WTC11 (cell line): ENCODE results near the gene TMEM150A. TPM values are rescaled to one million over a fixed set of nuclear protein-coding genes. Genes with fewer than 3 reads are reported as not detected.

Experiments
- ATAC-seq: fragments of 200-7000 bp; cut with Tn5 transposase; 2 replicates; pipeline ENCODE4 v1.10.0; 2021; ENCODE audit warnings: mild to moderate bottlenecking, moderate library complexity
- CTCF ChIA-PET: fragments of 300-600 bp; sonication (Branson Sonifier 250); formaldehyde crosslinking; loops from one replicate; lab custom pipeline; 2021; ENCODE audit warnings: antibody characterized with exemption; lab: Charles Lee
- POLR2A ChIA-PET: fragments of 350-600 bp; sonication (Branson Sonifier 250); formaldehyde crosslinking; loops from one replicate; lab custom pipeline; 2021; ENCODE audit warnings: antibody characterized with exemption; lab: Charles Lee
- DNase-seq: peaks from one replicate; pipeline ENCODE4 v3.0.0; 2021; ENCODE audit warnings: low spot score
- H3K27ac Mint-ChIP-seq: 2 replicates; pipeline ENCODE4 v1.8.0; 2021; ENCODE audit warnings: mixed read lengths
- H3K27me3 Mint-ChIP-seq: 2 replicates; pipeline ENCODE4 v1.8.0; 2021; ENCODE audit warnings: low read depth, mild to moderate bottlenecking, moderate library complexity, mixed read lengths
- H3K36me3 Mint-ChIP-seq: 2 replicates; pipeline ENCODE4 v1.8.0; 2021; ENCODE audit warnings: mixed read lengths
- H3K4me1 Mint-ChIP-seq: 2 replicates; pipeline ENCODE4 v1.8.0; 2022; ENCODE audit warnings: mixed read lengths
- H3K4me3 Mint-ChIP-seq: 2 replicates; pipeline ENCODE4 v1.8.0; 2021; ENCODE audit warnings: mild to moderate bottlenecking, moderate library complexity, mixed read lengths
- H3K9me3 Mint-ChIP-seq: 2 replicates; pipeline ENCODE4 v1.8.0; 2021; ENCODE audit warnings: mixed read lengths
- ATF1 ChIP-seq: sonication (generic); formaldehyde crosslinking; IDR thresholded peaks from 2 replicates; pipeline ENCODE4 v1.8.1; 2023; ENCODE audit warnings: mild to moderate bottlenecking, moderate library complexity, missing genetic modification reagents
- CBFB ChIP-seq: sonication (generic); formaldehyde crosslinking; IDR thresholded peaks from 2 replicates; pipeline ENCODE4 v1.8.1; 2022; ENCODE audit warnings: mild to moderate bottlenecking, low read depth, missing genetic modification reagents
- CREB1 ChIP-seq: sonication (generic); formaldehyde crosslinking; IDR thresholded peaks from 2 replicates; pipeline ENCODE4 v1.8.0; 2023; ENCODE audit warnings: mild to moderate bottlenecking, missing genetic modification reagents
- FOXJ3 ChIP-seq: sonication (generic); formaldehyde crosslinking; IDR thresholded peaks from 2 replicates; pipeline ENCODE4 v1.9.0; 2021; ENCODE audit warnings: missing genetic modification reagents, mild to moderate bottlenecking, borderline replicate concordance
- FOXK1 ChIP-seq: sonication (generic); formaldehyde crosslinking; IDR thresholded peaks from 2 replicates; pipeline ENCODE4 v1.8.0; 2022; ENCODE audit warnings: mild to moderate bottlenecking, moderate library complexity, missing genetic modification reagents
- FOXP1 ChIP-seq: sonication (generic); formaldehyde crosslinking; IDR thresholded peaks from 2 replicates; pipeline ENCODE4 v1.8.0; 2022; ENCODE audit warnings: missing genetic modification reagents, mild to moderate bottlenecking, moderate library complexity, borderline replicate concordance
- GABPB1 ChIP-seq: sonication (generic); formaldehyde crosslinking; IDR thresholded peaks from 2 replicates; pipeline ENCODE4 v1.8.1; 2023; ENCODE audit warnings: mild to moderate bottlenecking, missing genetic modification reagents
- MYBL2 ChIP-seq: sonication (generic); formaldehyde crosslinking; IDR thresholded peaks from 2 replicates; pipeline ENCODE4 v1.8.1; 2023; ENCODE audit warnings: mild to moderate bottlenecking, moderate library complexity, missing genetic modification reagents
- NFATC4 ChIP-seq: fragments of 250-450 bp; sonication (Bioruptor Pico); IDR thresholded peaks from 2 replicates; pipeline ENCODE4 v1.9.0; 2021; ENCODE audit warnings: mild to moderate bottlenecking
- TEAD4 ChIP-seq: sonication (generic); formaldehyde crosslinking; IDR thresholded peaks from 2 replicates; pipeline ENCODE4 v1.8.0; 2022; ENCODE audit warnings: mild to moderate bottlenecking, missing genetic modification reagents
- ZBTB21 ChIP-seq: sonication (generic); formaldehyde crosslinking; IDR thresholded peaks from 2 replicates; pipeline ENCODE4 v1.8.1; 2023; ENCODE audit warnings: mild to moderate bottlenecking, missing genetic modification reagents, borderline replicate concordance
- ZNF121 ChIP-seq: sonication (generic); formaldehyde crosslinking; IDR thresholded peaks from 2 replicates; pipeline ENCODE4 v1.8.0; 2023; ENCODE audit warnings: missing genetic modification reagents
- ZNF219 ChIP-seq: sonication (generic); formaldehyde crosslinking; IDR thresholded peaks from 2 replicates; pipeline ENCODE4 v1.8.0; 2023; ENCODE audit warnings: missing genetic modification reagents, mild to moderate bottlenecking, borderline replicate concordance
- ZNF396 ChIP-seq: fragments of 250-450 bp; sonication (Bioruptor Pico); IDR thresholded peaks from 2 replicates; pipeline ENCODE4 v1.8.0; 2021; ENCODE audit warnings: mild to moderate bottlenecking, moderate library complexity, borderline replicate concordance
- ZNF423 ChIP-seq: fragments of 250-450 bp; sonication (Bioruptor Pico); IDR thresholded peaks from 2 replicates; pipeline ENCODE4 v2.1.2; 2022; ENCODE audit warnings: mild to moderate bottlenecking, moderate library complexity
- total RNA-seq: library from RNA; stranded (reverse); gene quantifications from 3 replicates; pipeline ENCODE4 v1.2.3, GENCODE V29; 2021
- TF ChIP-seq, protein P1 (sequence below): sonication (generic); formaldehyde crosslinking; IDR thresholded peaks from 2 replicates; pipeline ENCODE4 v1.8.1; 2023; ENCODE audit warnings: mild to moderate bottlenecking, missing genetic modification reagents, moderate library complexity
- TF ChIP-seq, protein P2 (sequence below): sonication (generic); formaldehyde crosslinking; IDR thresholded peaks from 2 replicates; pipeline ENCODE4 v1.8.0; 2023; ENCODE audit warnings: mild to moderate bottlenecking, missing genetic modification reagents
- TF ChIP-seq, protein P3 (sequence below): fragments of 200-600 bp; IDR thresholded peaks from 2 replicates; pipeline ENCODE4 v1.8.0; 2022; ENCODE audit warnings: antibody characterized with exemption
- TF ChIP-seq, protein P4 (sequence below): sonication (generic); formaldehyde crosslinking; IDR thresholded peaks from 2 replicates; pipeline ENCODE4 v1.8.1; 2023; ENCODE audit warnings: mild to moderate bottlenecking, moderate library complexity, missing genetic modification reagents
- TF ChIP-seq, protein P5 (sequence below): sonication (generic); formaldehyde crosslinking; IDR thresholded peaks from 2 replicates; pipeline ENCODE4 v1.8.0; 2022; ENCODE audit warnings: mild to moderate bottlenecking, missing genetic modification reagents

The TMEM150A gene
- total RNA-seq, 1 experiment from 2014 or later, result 20.9 TPM

DNA sequence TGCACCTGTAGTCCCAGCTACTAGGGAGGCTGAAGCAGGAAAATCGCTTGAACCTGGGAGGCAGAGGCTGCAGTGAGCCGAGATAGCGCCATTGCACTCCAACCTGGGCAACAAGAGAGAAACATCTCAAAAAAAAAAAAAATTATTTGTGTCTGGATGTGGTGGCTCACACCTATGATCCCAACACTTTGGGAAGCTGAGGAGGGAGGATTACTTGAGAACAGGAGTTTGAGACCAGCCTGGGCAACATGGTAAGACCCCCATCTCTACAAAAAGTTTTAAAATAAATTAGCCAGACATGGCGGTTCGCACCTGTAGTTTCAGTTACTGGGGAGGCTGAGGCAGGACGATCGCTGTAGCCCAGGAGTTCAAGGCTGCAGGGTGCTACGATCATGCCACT, 26.8 kb downstream of the TMEM150A start (continued):
- TF ChIP-seq ATF1 (no peak), FOXK1 (CRISPR knock-in tag) (no peak), ZNF121 (no peak)
- TF ChIP-seq, protein P1, sequence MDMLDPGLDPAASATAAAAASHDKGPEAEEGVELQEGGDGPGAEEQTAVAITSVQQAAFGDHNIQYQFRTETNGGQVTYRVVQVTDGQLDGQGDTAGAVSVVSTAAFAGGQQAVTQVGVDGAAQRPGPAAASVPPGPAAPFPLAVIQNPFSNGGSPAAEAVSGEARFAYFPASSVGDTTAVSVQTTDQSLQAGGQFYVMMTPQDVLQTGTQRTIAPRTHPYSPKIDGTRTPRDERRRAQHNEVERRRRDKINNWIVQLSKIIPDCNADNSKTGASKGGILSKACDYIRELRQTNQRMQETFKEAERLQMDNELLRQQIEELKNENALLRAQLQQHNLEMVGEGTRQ, result no peak
- TF ChIP-seq, protein P2, sequence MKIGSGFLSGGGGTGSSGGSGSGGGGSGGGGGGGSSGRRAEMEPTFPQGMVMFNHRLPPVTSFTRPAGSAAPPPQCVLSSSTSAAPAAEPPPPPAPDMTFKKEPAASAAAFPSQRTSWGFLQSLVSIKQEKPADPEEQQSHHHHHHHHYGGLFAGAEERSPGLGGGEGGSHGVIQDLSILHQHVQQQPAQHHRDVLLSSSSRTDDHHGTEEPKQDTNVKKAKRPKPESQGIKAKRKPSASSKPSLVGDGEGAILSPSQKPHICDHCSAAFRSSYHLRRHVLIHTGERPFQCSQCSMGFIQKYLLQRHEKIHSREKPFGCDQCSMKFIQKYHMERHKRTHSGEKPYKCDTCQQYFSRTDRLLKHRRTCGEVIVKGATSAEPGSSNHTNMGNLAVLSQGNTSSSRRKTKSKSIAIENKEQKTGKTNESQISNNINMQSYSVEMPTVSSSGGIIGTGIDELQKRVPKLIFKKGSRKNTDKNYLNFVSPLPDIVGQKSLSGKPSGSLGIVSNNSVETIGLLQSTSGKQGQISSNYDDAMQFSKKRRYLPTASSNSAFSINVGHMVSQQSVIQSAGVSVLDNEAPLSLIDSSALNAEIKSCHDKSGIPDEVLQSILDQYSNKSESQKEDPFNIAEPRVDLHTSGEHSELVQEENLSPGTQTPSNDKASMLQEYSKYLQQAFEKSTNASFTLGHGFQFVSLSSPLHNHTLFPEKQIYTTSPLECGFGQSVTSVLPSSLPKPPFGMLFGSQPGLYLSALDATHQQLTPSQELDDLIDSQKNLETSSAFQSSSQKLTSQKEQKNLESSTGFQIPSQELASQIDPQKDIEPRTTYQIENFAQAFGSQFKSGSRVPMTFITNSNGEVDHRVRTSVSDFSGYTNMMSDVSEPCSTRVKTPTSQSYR (CRISPR knock-in tag), result no peak
- TF ChIP-seq, protein P3, sequence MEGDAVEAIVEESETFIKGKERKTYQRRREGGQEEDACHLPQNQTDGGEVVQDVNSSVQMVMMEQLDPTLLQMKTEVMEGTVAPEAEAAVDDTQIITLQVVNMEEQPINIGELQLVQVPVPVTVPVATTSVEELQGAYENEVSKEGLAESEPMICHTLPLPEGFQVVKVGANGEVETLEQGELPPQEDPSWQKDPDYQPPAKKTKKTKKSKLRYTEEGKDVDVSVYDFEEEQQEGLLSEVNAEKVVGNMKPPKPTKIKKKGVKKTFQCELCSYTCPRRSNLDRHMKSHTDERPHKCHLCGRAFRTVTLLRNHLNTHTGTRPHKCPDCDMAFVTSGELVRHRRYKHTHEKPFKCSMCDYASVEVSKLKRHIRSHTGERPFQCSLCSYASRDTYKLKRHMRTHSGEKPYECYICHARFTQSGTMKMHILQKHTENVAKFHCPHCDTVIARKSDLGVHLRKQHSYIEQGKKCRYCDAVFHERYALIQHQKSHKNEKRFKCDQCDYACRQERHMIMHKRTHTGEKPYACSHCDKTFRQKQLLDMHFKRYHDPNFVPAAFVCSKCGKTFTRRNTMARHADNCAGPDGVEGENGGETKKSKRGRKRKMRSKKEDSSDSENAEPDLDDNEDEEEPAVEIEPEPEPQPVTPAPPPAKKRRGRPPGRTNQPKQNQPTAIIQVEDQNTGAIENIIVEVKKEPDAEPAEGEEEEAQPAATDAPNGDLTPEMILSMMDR, result no peak
- TF ChIP-seq, all 79 proteins: peak for 0

DNA sequence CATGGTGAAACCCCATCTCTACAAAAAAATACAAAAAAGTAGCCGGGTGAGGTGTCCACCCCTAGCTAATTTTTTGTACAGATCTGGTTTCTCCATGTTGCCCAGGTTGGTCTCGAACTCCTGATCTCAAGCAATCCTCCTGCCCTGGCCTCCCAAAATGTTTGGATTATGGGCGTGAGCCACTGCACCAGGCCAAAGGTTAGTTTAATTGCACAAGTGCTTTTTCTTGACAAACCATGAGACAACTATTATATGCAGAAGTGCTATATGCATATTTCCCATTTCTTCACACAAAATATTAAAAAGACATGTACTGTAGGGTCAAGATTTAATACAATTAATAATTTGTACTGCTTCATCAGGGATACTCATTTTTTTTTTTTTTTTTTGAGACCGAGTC, 36.2 kb downstream of the TMEM150A start:
- ATAC-seq (no peak), DNase-seq (no peak)
- ChIA-PET CTCF (no interaction called here), POLR2A (interaction anchor here (0.8 to 1.6 kb wide), 2 partner anchors 28 to 172 kb away, joined by 4 read pairs; partner anchors contain the start of gene MAT2A)
- Mint-ChIP-seq H3K27ac (no peak overlapping the region), H3K27me3 (peaks cover 47% of the 10 kb centered on the region), H3K4me1 (peaks cover 3% of the 10 kb centered on the region), H3K9me3 (no peaks in the 10 kb centered on the region), H3K4me3 (no peak overlapping the region), H3K36me3 (no peaks in the 10 kb centered on the region)
- TF ChIP-seq ZNF423 (CRISPR knock-in tag), result no peak
- no peak for TF ChIP-seq ZNF219 (CRISPR knock-in tag)
- TF ChIP-seq ZNF396, result no peak
- no peak for TF ChIP-seq TEAD4
- TF ChIP-seq NFATC4 (CRISPR knock-in tag), result no peak
- no peak for TF ChIP-seq FOXJ3 (CRISPR knock-in tag)
- no peak for TF ChIP-seq MYBL2 (CRISPR knock-in tag)
- TF ChIP-seq, protein P4, sequence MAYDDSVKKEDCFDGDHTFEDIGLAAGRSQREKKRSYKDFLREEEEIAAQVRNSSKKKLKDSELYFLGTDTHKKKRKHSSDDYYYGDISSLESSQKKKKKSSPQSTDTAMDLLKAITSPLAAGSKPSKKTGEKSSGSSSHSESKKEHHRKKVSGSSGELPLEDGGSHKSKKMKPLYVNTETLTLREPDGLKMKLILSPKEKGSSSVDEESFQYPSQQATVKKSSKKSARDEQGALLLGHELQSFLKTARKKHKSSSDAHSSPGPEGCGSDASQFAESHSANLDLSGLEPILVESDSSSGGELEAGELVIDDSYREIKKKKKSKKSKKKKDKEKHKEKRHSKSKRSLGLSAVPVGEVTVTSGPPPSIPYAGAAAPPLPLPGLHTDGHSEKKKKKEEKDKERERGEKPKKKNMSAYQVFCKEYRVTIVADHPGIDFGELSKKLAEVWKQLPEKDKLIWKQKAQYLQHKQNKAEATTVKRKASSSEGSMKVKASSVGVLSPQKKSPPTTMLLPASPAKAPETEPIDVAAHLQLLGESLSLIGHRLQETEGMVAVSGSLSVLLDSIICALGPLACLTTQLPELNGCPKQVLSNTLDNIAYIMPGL (CRISPR knock-in tag), result no peak
- no peak for TF ChIP-seq FOXP1
- TF ChIP-seq CBFB, result no peak
- TF ChIP-seq, protein P5, sequence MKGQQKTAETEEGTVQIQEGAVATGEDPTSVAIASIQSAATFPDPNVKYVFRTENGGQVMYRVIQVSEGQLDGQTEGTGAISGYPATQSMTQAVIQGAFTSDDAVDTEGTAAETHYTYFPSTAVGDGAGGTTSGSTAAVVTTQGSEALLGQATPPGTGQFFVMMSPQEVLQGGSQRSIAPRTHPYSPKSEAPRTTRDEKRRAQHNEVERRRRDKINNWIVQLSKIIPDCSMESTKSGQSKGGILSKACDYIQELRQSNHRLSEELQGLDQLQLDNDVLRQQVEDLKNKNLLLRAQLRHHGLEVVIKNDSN (CRISPR knock-in tag), result no peak
- TF ChIP-seq CREB1, result no peak

DNA sequence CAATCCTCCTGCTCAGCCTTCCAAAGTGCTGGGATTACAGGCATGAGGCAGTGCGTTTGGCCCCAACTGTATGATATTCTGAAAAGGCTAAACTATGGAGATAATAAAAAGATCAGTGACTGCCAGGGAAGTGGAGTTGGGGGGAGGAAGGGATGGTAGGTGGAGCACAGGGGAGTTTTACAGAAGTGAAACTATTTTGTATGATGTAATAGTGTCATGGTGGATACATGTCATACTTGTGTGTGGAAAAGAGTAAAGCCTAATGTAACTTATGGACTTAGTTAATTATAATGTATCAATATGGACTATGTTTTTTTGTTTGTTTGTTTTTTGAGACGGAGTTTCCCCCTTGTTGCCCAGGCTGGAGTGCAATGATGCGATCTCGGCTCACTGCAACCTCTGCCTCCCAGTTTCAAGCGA, 38.3 kb downstream of the TMEM150A start:
- Mint-ChIP-seq H3K4me3 (no peak overlapping the region), H3K36me3 (no peaks in the 10 kb centered on the region), H3K27me3 (peaks cover 27% of the 10 kb centered on the region), H3K4me1 (peaks cover 9% of the 10 kb centered on the region), H3K9me3 (no peaks in the 10 kb centered on the region), H3K27ac (no peak overlapping the region)
- no peak for DNase-seq
- CTCF ChIA-PET, result interaction anchor here (1.1 kb wide), 1 partner anchor 12 kb away, joined by 4 read pairs; no protein-coding TSS in a partner anchor
- no peak for ATAC-seq
- TF ChIP-seq GABPB1 (CRISPR knock-in tag) (peak; percentile 52; the same call in 1 of the 2 replicates), ZBTB21 (CRISPR knock-in tag) (no peak)
- POLR2A ChIA-PET, result no interaction called here
